ENCODE data around the gene PPP1R1B.

PPP1R1B gene

GRCh38 chr17:39677542-39678339 lies 51.0 kb downstream of the PPP1R1B start:
- POLR2A ChIA-PET (ENCODE audit: low non-redundant PET): no interaction called here
- no peak for DNase-seq (ENCODE audit: low spot score)
- TF ChIP-seq CTCF (conservative IDR thresholded peaks at IDR 0.05; ENCODE audit: low read depth): no peak
- H3K27ac ChIP-seq: peak overlapping the region; percentile 19; the same call in 1 of the 2 replicates
- CTCF ChIA-PET: interaction anchor here (0.7 to 1.1 kb wide), 2 partner anchors 11 to 16 kb away, joined by 3 read pairs; no protein-coding TSS in a partner anchor

GRCh38 chr17:39678340-39679116 lies 51.8 kb downstream of the PPP1R1B start:
- ChIA-PET CTCF (interaction anchor here (0.7 to 1.1 kb wide), 2 partner anchors 12 to 17 kb away, joined by 3 read pairs; no protein-coding TSS in a partner anchor), POLR2A (ENCODE audit: low non-redundant PET) (interaction anchor here (0.6 kb wide), 1 partner anchor 11 kb away, joined by 3 read pairs; no protein-coding TSS in a partner anchor)
- no peak for TF ChIP-seq CTCF (conservative IDR thresholded peaks at IDR 0.05; ENCODE audit: low read depth)
- H3K27ac ChIP-seq: no peak overlapping the region
- DNase-seq (ENCODE audit: low spot score): no peak

GRCh38 chr17:39679521-39680192 lies 52.9 kb downstream of the PPP1R1B start:
- no peak for TF ChIP-seq CTCF (conservative IDR thresholded peaks at IDR 0.05; ENCODE audit: low read depth)
- no peak for DNase-seq (ENCODE audit: low spot score)
- H3K27ac ChIP-seq: no peak overlapping the region
- ChIA-PET CTCF (interaction anchor here (0.6 to 0.7 kb wide), 2 partner anchors 11 to 58 kb away, joined by 3 to 6 read pairs; partner anchors contain the start of gene PNMT), POLR2A (ENCODE audit: low non-redundant PET) (interaction anchor here (0.6 kb wide), 1 partner anchor 10 kb away, joined by 3 read pairs; no protein-coding TSS in a partner anchor)

- ChIA-PET CTCF (no interaction called here), POLR2A (ENCODE audit: low non-redundant PET) (no interaction called here)
- no peak for DNase-seq (ENCODE audit: low spot score)
- H3K27ac ChIP-seq: no peak overlapping the region
- TF ChIP-seq CTCF (conservative IDR thresholded peaks at IDR 0.05; ENCODE audit: low read depth): no peak
These were observed 56.7 kb downstream of the PPP1R1B start for GRCh38 chr17:39683295-39683939.

GRCh38 chr17:39684369-39685192 lies 57.8 kb downstream of the PPP1R1B start:
- ChIA-PET POLR2A (ENCODE audit: low non-redundant PET) (no interaction called here), CTCF (interaction anchor here (0.7 kb wide), 1 partner anchor 10 kb away, joined by 3 read pairs; no protein-coding TSS in a partner anchor)
- H3K27ac ChIP-seq: no peak overlapping the region
- TF ChIP-seq CTCF (conservative IDR thresholded peaks at IDR 0.05; ENCODE audit: low read depth): no peak
- DNase-seq (ENCODE audit: low spot score): no peak

Measured in RWPE1 (cell line).